ENCODE measurements around the gene PLEKHG1. TPM values are rescaled to one million over a fixed set of nuclear protein-coding genes. Genes with fewer than 3 reads are reported as not detected.
A peak's percentile ranks its signal among the peaks of the same experiment; 100 is the strongest.

The PLEKHG1 gene
- total and polyA plus RNA-seq, 2 of the 13 experiments (the other 11 are each of a cell fraction or from before 2014, with no cell fraction given): 0.03 to 0.04 TPM

DNA sequence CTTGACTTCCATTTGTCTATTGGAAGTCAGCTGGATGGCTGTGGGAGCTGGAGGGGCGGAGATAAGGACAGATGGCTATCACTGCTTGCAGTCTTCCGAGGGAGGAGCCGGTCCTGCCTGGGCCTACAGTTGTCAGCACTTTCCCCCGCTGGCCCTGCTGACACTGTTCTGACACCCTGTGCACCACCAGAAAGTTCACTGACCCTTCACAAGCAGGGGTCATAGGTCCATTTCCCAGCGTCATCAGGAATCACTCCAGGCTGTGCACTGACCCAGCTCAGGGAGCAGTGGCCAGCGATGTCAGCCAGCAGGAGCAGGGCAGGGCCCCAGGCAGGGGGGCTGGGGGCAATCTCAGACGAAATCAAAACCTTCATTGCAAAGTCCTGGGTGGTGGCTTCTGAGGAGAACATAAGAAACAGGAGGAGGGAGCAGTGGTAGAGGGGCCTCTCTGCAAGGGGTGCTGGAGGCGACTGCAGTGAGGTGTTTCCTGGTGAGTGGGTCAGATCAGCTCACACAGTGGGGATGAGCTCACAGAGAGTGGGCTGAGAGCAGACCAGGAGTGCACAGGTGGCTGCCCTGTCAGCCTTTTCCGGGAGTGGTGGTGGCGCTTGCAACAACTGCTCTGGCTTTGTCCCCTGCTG, 26.5 kb upstream of the PLEKHG1 start (continued):
- TF ChIP-seq, protein P1, sequence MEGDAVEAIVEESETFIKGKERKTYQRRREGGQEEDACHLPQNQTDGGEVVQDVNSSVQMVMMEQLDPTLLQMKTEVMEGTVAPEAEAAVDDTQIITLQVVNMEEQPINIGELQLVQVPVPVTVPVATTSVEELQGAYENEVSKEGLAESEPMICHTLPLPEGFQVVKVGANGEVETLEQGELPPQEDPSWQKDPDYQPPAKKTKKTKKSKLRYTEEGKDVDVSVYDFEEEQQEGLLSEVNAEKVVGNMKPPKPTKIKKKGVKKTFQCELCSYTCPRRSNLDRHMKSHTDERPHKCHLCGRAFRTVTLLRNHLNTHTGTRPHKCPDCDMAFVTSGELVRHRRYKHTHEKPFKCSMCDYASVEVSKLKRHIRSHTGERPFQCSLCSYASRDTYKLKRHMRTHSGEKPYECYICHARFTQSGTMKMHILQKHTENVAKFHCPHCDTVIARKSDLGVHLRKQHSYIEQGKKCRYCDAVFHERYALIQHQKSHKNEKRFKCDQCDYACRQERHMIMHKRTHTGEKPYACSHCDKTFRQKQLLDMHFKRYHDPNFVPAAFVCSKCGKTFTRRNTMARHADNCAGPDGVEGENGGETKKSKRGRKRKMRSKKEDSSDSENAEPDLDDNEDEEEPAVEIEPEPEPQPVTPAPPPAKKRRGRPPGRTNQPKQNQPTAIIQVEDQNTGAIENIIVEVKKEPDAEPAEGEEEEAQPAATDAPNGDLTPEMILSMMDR (CRISPR knock-in tag; IDR thresholded peaks at IDR 0.05): no peak
- TF ChIP-seq ZNF234 (CRISPR knock-in tag; conservative IDR thresholded peaks at IDR 0.05) (no peak), SOX13 (IDR thresholded peaks at IDR 0.05) (no peak), SOX13 (CRISPR knock-in tag; conservative IDR thresholded peaks at IDR 0.05 in 1 of 2, IDR thresholded peaks at IDR 0.05 in 1 of 2) (0 out of 4 replicates have a peak, but pooled peaks of 1 of the 2 experiments have one; percentile 14), BORCS8-MEF2B (CRISPR knock-in tag; IDR thresholded peaks at IDR 0.05) (peak; percentile 22; the same call in 1 of the 2 replicates), ZNF672 (CRISPR knock-in tag; IDR thresholded peaks at IDR 0.05) (no peak), ZNF383 (CRISPR knock-in tag; IDR thresholded peaks at IDR 0.05; ENCODE audit: borderline replicate concordance) (no peak), NR2C2 (CRISPR knock-in tag; IDR thresholded peaks at IDR 0.05; ENCODE audit: borderline replicate concordance) (peak; percentile 91), GATAD2A (CRISPR knock-in tag; IDR thresholded peaks at IDR 0.05) (peak; percentile 39; the same call in 1 of the 2 replicates), KAT7 (CRISPR knock-in tag; IDR thresholded peaks at IDR 0.05; ENCODE audit: borderline replicate concordance) (no peak), GPN1 (CRISPR knock-in tag; IDR thresholded peaks at IDR 0.05; ENCODE audit: borderline replicate concordance) (no peak), SP4 (CRISPR knock-in tag; IDR thresholded peaks at IDR 0.05) (no peak), ESRRA (CRISPR knock-in tag; IDR thresholded peaks at IDR 0.05; ENCODE audit: low read depth) (no peak), ARNT (IDR thresholded peaks at IDR 0.05) (no peak), TSC22D2 (CRISPR knock-in tag; IDR thresholded peaks at IDR 0.05; ENCODE audit: borderline replicate concordance) (no peak), CREB1 (IDR thresholded peaks at IDR 0.05) (peak; percentile 51), CREB1 (CRISPR knock-in tag; IDR thresholded peaks at IDR 0.05) (no peak), JUND (CRISPR knock-in tag; IDR thresholded peaks at IDR 0.05) (0 out of 2 replicates have a peak, but pooled peaks have one; percentile 9), ZKSCAN1 (IDR thresholded peaks at IDR 0.05; ENCODE audit: low read length) (no peak), ZFAT (CRISPR knock-in tag; conservative IDR thresholded peaks at IDR 0.05) (no peak), MTA3 (CRISPR knock-in tag; IDR thresholded peaks at IDR 0.05) (no peak)
- TF ChIP-seq, protein P2, sequence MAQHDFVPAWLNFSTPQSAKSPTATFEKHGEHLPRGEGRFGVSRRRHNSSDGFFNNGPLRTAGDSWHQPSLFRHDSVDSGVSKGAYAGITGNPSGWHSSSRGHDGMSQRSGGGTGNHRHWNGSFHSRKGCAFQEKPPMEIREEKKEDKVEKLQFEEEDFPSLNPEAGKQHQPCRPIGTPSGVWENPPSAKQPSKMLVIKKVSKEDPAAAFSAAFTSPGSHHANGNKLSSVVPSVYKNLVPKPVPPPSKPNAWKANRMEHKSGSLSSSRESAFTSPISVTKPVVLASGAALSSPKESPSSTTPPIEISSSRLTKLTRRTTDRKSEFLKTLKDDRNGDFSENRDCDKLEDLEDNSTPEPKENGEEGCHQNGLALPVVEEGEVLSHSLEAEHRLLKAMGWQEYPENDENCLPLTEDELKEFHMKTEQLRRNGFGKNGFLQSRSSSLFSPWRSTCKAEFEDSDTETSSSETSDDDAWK (CRISPR knock-in tag; IDR thresholded peaks at IDR 0.05): no peak
- TF ChIP-seq, protein P3, sequence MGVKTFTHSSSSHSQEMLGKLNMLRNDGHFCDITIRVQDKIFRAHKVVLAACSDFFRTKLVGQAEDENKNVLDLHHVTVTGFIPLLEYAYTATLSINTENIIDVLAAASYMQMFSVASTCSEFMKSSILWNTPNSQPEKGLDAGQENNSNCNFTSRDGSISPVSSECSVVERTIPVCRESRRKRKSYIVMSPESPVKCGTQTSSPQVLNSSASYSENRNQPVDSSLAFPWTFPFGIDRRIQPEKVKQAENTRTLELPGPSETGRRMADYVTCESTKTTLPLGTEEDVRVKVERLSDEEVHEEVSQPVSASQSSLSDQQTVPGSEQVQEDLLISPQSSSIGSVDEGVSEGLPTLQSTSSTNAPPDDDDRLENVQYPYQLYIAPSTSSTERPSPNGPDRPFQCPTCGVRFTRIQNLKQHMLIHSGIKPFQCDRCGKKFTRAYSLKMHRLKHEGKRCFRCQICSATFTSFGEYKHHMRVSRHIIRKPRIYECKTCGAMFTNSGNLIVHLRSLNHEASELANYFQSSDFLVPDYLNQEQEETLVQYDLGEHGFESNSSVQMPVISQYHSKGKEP (CRISPR knock-in tag; IDR thresholded peaks at IDR 0.05): no peak
- TF ChIP-seq, protein P4, sequence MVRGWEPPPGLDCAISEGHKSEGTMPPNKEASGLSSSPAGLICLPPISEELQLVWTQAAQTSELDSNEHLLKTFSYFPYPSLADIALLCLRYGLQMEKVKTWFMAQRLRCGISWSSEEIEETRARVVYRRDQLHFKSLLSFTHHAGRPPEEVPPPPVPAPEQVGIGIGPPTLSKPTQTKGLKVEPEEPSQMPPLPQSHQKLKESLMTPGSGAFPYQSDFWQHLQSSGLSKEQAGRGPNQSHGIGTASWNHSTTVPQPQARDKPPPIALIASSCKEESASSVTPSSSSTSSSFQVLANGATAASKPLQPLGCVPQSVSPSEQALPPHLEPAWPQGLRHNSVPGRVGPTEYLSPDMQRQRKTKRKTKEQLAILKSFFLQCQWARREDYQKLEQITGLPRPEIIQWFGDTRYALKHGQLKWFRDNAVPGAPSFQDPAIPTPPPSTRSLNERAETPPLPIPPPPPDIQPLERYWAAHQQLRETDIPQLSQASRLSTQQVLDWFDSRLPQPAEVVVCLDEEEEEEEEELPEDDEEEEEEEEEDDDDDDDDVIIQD (CRISPR knock-in tag; IDR thresholded peaks at IDR 0.05; ENCODE audit: low read depth): no peak
- TF ChIP-seq, protein P5, sequence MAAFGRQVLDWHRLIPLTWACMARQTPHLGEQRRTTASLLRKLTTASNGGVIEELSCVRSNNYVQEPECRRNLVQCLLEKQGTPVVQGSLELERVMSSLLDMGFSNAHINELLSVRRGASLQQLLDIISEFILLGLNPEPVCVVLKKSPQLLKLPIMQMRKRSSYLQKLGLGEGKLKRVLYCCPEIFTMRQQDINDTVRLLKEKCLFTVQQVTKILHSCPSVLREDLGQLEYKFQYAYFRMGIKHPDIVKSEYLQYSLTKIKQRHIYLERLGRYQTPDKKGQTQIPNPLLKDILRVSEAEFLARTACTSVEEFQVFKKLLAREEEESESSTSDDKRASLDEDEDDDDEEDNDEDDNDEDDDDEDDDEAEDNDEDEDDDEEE (CRISPR knock-in tag; IDR thresholded peaks at IDR 0.05): no peak

All from HepG2 (cell line).